ENCODE measurements around the gene POLE3. TPM values are rescaled to one million over a fixed set of nuclear protein-coding genes. Genes with fewer than 3 reads are reported as not detected.
"Not testable (repeated sequence)": the region's sequence is repeated elsewhere in the genome, so short reads cannot be mapped to it uniquely, and the experiment has no call there.

Gene POLE3
- polyA plus RNA-seq, 1 donor: 48.0 TPM

GRCh38 chr9:113406873-113407511 lies 3.5 kb downstream of the POLE3 start:
- peak; percentile 51 to 64 for DNase-seq
- H3K27ac ChIP-seq (ENCODE audit: low read length); H3K27me3 ChIP-seq (ENCODE audit: control insufficient read depth, insufficient read depth, low read length); H3K4me3 ChIP-seq (ENCODE audit: low read length); H3K9me3 ChIP-seq (ENCODE audit: control insufficient read depth, low read depth, low read length); H3K4me1 ChIP-seq (ENCODE audit: control insufficient read depth, insufficient read depth, low read length): not testable (repeated sequence)
- 80% methylated on average over 1 of the region's 7 CpGs for WGBS (ENCODE audit: insufficient coverage, low lambda C conversion rate)
- peaks cover 18% of the 10 kb centered on the region for H3K36me3 ChIP-seq (ENCODE audit: control insufficient read depth, insufficient read depth, low read length)

GRCh38 chr9:113406353-113406752 lies 4.1 kb downstream of the POLE3 start:
- no CpG with 5 or more reads among the region's 9 CpGs for WGBS (ENCODE audit: insufficient coverage, low lambda C conversion rate)
- H3K4me3 ChIP-seq (ENCODE audit: low read length); H3K9me3 ChIP-seq (ENCODE audit: control insufficient read depth, low read depth, low read length); H3K27ac ChIP-seq (ENCODE audit: low read length); DNase-seq; H3K4me1 ChIP-seq (ENCODE audit: control insufficient read depth, insufficient read depth, low read length); H3K27me3 ChIP-seq (ENCODE audit: control insufficient read depth, insufficient read depth, low read length): not testable (repeated sequence)
- H3K36me3 ChIP-seq (ENCODE audit: control insufficient read depth, insufficient read depth, low read length): peaks cover 18% of the 10 kb centered on the region

DNA sequence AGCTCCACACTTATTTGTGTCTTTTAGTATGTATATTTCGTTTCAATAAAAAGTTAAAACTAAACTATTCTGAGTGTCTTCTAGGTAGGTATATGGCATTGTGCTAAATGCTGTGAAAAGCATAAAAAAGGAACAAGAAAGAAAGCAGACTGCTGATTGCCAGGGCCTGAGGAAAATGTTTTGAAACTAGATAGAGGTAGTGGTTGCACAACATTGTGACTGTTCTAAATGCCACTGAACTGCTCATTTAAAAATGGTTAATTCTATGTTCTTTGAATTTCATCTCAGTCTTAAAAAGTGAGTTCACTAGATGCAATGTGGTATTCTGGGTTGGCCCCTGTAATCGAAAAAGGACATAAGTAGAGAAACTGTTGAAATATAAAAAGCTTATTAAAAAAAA lies 6.8 kb downstream of the POLE3 start:
- Histone ChIP-seq H3K4me3 (ENCODE audit: low read length) (no peak overlapping the region), H3K4me1 (ENCODE audit: control insufficient read depth, insufficient read depth, low read length) (peaks cover 11% of the 10 kb centered on the region), H3K9me3 (ENCODE audit: control insufficient read depth, low read depth, low read length) (no peaks in the 10 kb centered on the region), H3K27ac (ENCODE audit: low read length) (no peak overlapping the region), H3K36me3 (ENCODE audit: control insufficient read depth, insufficient read depth, low read length) (peaks cover 16% of the 10 kb centered on the region), H3K27me3 (ENCODE audit: control insufficient read depth, insufficient read depth, low read length) (no peaks in the 10 kb centered on the region)
- DNase-seq: no peak
- WGBS (ENCODE audit: insufficient coverage, low lambda C conversion rate): 100% methylated on average over 1 of the region's 2 CpGs

DNA sequence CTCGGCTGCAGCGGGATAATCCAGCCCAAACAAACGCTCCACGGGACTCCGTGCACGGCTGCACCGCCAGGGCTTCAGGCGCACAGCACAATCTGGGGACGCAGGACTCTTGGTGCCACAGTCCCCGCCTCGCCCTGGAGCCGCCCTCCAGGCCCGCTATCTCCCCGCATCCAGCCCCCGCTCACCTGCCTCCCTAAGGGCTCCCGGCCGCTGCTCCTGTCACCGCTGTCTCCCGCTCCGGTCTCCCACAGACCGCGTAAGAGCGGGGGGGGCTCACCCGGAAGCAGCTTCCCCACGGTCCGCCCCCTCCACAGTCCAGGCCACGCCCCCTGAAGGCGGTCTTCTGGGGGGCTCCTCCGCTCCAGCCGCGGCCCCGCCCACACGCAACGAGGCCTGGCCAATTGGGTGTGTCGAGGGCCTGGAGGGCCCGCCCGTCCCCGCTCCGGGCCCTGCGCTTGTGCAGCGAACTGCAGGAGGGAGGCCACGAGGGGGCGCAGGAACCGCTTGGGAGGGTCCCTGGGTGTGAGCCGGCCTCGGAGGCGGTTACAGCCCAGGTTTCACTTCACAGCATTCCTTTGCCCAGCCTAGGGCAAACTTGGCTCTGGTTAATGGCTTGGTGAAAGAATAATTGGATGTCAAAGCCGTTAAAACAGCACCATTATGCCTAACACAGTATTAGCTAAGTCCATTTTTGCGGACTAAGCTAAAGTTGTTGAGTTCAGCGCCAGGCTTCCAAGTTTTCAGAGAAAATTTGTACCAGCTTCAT lies 9.3 kb downstream of the POLE3 start, which contains the start of gene ALAD:
Gene ALAD (minus strand): TSS at position 258 of the 766 bp plus-strand sequence. CDS start 7,725 bp downstream, outside the sequence.
- Histone ChIP-seq H3K27ac (ENCODE audit: low read length) (peak within 1 kb of the TSS; percentile 60), H3K27me3 (ENCODE audit: control insufficient read depth, insufficient read depth, low read length) (no peaks in the 10 kb centered on the region), H3K9me3 (ENCODE audit: control insufficient read depth, low read depth, low read length) (no peaks in the 10 kb centered on the region), H3K4me3 (ENCODE audit: low read length) (peak within 1 kb of the TSS; percentile 95), H3K36me3 (ENCODE audit: control insufficient read depth, insufficient read depth, low read length) (peaks cover 4% of the 10 kb centered on the region), H3K4me1 (ENCODE audit: control insufficient read depth, insufficient read depth, low read length) (peaks cover 31% of the 10 kb centered on the region)
- no CpG with 5 or more reads among the region's 50 CpGs for WGBS (ENCODE audit: insufficient coverage, low lambda C conversion rate)
- DNase-seq: peak; percentile 99 to 100

- DNase-seq: no peak
- no peak overlapping the region for H3K27ac ChIP-seq (ENCODE audit: low read length)
- WGBS (ENCODE audit: insufficient coverage, low lambda C conversion rate): no CpG with 5 or more reads among the region's 3 CpGs
- H3K9me3 ChIP-seq (ENCODE audit: control insufficient read depth, low read depth, low read length): no peaks in the 10 kb centered on the region
- H3K4me3 ChIP-seq (ENCODE audit: low read length): peak overlapping the region; percentile 95
- no peaks in the 10 kb centered on the region for H3K27me3 ChIP-seq (ENCODE audit: control insufficient read depth, insufficient read depth, low read length)
- H3K4me1 ChIP-seq (ENCODE audit: control insufficient read depth, insufficient read depth, low read length): peaks cover 38% of the 10 kb centered on the region
- peaks cover 4% of the 10 kb centered on the region for H3K36me3 ChIP-seq (ENCODE audit: control insufficient read depth, insufficient read depth, low read length)
These were observed 10.8 kb downstream of the POLE3 start for GRCh38 chr9:113399646-113400200.

DNA sequence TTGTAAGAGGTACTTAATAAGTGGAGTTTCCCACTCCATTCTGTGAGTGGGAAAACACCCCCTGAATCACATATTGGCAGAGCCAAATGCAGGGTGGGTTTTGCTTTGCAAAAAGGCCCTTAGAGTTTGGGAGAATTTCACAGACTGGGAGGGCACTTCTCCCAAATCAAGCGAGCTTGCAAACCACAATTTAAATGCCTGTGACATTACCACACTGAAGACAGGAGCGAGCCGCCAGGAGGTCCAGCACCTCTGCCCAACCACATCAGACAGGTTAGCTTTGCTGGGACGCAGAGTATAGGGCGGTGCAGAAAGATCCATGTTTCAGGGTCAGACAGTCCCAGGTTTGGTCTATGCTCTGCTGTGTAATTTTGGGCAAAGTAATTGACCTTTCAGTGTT lies 11.7 kb downstream of the POLE3 start:
- peaks cover 4% of the 10 kb centered on the region for H3K36me3 ChIP-seq (ENCODE audit: control insufficient read depth, insufficient read depth, low read length)
- whole genome bisulfite sequencing (ENCODE audit: insufficient coverage, low lambda C conversion rate): no CpG with 5 or more reads among the region's 5 CpGs
- no peak overlapping the region for H3K27ac ChIP-seq (ENCODE audit: low read length)
- no peaks in the 10 kb centered on the region for H3K9me3 ChIP-seq (ENCODE audit: control insufficient read depth, low read depth, low read length)
- no peak for DNase-seq
- H3K4me1 ChIP-seq (ENCODE audit: control insufficient read depth, insufficient read depth, low read length): peaks cover 38% of the 10 kb centered on the region
- no peaks in the 10 kb centered on the region for H3K27me3 ChIP-seq (ENCODE audit: control insufficient read depth, insufficient read depth, low read length)
- no peak overlapping the region for H3K4me3 ChIP-seq (ENCODE audit: low read length)

GRCh38 chr9:113397203-113397631 lies 13.3 kb downstream of the POLE3 start:
- H3K9me3 ChIP-seq (ENCODE audit: control insufficient read depth, low read depth, low read length): no peaks in the 10 kb centered on the region

DNA sequence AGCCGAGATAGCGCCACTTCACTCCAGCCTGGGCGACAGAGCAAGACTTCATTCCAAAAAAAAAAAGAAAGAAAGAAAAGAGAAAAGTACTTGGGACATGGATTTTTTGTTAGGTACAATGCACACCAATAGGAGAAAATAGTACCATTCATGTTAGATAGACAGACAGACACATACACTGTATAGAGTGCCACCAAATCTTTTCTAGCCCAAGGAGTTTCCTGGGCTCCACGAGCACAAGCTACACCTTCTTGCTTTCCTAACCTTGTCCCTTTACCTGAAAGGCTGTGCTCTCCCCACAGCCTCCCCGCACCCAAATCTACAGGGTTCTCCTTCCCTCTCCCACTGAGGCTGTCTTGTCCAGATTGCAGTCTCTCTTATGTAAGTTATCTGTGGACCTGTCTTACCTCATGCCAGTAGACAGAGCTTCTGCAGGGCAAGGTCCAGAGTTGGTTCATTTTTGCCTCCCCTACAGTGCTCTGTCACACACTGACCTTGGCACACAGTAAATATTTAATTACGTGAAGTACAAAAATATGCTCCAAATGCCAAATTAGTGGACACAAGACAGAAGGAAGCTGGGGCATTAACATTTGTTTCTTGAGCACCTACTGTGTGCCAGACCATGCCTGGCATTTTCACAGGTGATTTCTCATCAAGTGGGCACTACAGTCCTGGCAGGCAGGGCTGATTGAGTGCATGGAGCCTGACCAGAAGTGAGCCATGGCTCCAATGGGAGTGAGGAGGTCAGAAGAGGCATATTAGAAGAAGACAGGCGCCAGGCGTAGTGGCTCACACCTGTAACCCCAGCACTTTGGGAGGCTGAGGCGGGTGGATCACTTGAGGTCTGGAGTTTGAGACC lies 15.2 kb downstream of the POLE3 start:
- Histone ChIP-seq H3K27me3 (ENCODE audit: control insufficient read depth, insufficient read depth, low read length) (no peaks in the 10 kb centered on the region), H3K4me1 (ENCODE audit: control insufficient read depth, insufficient read depth, low read length) (peaks cover 35% of the 10 kb centered on the region), H3K4me3 (ENCODE audit: low read length) (no peak overlapping the region), H3K36me3 (ENCODE audit: control insufficient read depth, insufficient read depth, low read length) (peaks cover 30% of the 10 kb centered on the region), H3K9me3 (ENCODE audit: control insufficient read depth, low read depth, low read length) (no peaks in the 10 kb centered on the region), H3K27ac (ENCODE audit: low read length) (no peak overlapping the region)
- peak; percentile 49 to 69 for DNase-seq
- WGBS (ENCODE audit: insufficient coverage, low lambda C conversion rate): 98% methylated on average over 4 of the region's 9 CpGs

More at GRCh38 chr9:113397203-113397631, 13.3 kb downstream of the POLE3 start:
- Histone ChIP-seq H3K4me1 (ENCODE audit: control insufficient read depth, insufficient read depth, low read length) (peaks cover 38% of the 10 kb centered on the region), H3K4me3 (ENCODE audit: low read length) (no peak overlapping the region), H3K27ac (ENCODE audit: low read length) (peak overlapping the region; percentile 69), H3K36me3 (ENCODE audit: control insufficient read depth, insufficient read depth, low read length) (peaks cover 12% of the 10 kb centered on the region), H3K27me3 (ENCODE audit: control insufficient read depth, insufficient read depth, low read length) (no peaks in the 10 kb centered on the region)
- peak; percentile 47 to 75 for DNase-seq
- WGBS (ENCODE audit: insufficient coverage, low lambda C conversion rate): 60% methylated on average over 1 of the region's 3 CpGs

- no peak overlapping the region for H3K4me3 ChIP-seq (ENCODE audit: low read length)
- H3K4me1 ChIP-seq (ENCODE audit: control insufficient read depth, insufficient read depth, low read length): peaks cover 45% of the 10 kb centered on the region
- peaks cover 46% of the 10 kb centered on the region for H3K36me3 ChIP-seq (ENCODE audit: control insufficient read depth, insufficient read depth, low read length)
- H3K9me3 ChIP-seq (ENCODE audit: control insufficient read depth, low read depth, low read length): no peaks in the 10 kb centered on the region
- H3K27me3 ChIP-seq (ENCODE audit: control insufficient read depth, insufficient read depth, low read length): no peaks in the 10 kb centered on the region
- no CpG with 5 or more reads among the region's 7 CpGs for WGBS (ENCODE audit: insufficient coverage, low lambda C conversion rate)
- no peak overlapping the region for H3K27ac ChIP-seq (ENCODE audit: low read length)
- no peak for DNase-seq
These were observed 17.2 kb downstream of the POLE3 start for GRCh38 chr9:113393281-113393680.

- DNase-seq: no peak
- WGBS (ENCODE audit: insufficient coverage, low lambda C conversion rate): 92% methylated on average over 2 of the region's 7 CpGs
- Histone ChIP-seq H3K36me3 (ENCODE audit: control insufficient read depth, insufficient read depth, low read length) (peaks cover 51% of the 10 kb centered on the region), H3K27me3 (ENCODE audit: control insufficient read depth, insufficient read depth, low read length) (no peaks in the 10 kb centered on the region), H3K27ac (ENCODE audit: low read length) (no peak overlapping the region), H3K4me3 (ENCODE audit: low read length) (no peak overlapping the region), H3K9me3 (ENCODE audit: control insufficient read depth, low read depth, low read length) (no peaks in the 10 kb centered on the region), H3K4me1 (ENCODE audit: control insufficient read depth, insufficient read depth, low read length) (peaks cover 44% of the 10 kb centered on the region)
These were observed 18.6 kb downstream of the POLE3 start for GRCh38 chr9:113391917-113392316.

All from large intestine (tissue), 3 donors.